ENCODE results near the gene HIP1R.

DNA sequence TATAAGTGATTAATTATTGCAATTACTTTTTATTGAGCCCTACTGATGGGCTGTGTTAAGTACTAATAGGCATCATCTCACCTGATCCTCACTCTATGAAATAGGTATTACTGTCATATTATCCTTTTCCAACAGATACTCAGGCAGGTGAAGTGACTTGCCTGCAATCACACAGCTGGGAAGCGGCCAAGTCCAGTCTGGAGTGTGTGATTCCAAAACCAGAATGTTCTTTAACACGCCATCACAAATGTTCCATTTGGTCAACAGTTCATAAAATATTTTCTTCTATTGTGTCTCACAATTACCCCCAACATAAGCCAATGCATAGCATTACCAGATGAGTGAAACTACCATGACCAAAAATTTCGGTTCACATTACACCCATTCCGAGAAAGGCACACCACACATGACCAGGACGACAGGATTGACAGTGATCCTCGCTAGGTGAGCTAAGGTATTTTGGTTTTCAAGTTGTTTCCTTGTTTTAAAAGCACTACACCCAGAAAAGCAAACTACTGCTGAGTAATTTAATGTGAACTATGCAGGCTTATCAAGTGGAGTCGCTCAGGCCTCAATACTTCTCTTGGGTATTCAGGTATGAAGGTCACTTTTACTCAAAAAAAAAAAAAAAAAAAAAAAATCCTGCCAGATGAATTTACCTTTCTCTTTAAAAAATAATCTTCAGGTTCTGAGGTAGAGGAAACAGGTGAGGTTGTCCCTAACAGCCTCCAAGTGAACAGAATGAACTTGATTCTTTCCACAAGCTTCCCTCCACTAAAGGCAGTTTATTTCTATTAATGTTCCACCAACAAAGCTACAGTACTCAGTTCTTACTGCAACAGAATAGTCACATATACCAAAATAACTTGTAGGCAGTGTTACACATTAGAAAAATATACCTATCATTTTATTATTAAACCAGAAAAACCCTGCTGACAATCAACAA, 58.2 kb downstream of the HIP1R start:
- TF ChIP-seq, protein P1, sequence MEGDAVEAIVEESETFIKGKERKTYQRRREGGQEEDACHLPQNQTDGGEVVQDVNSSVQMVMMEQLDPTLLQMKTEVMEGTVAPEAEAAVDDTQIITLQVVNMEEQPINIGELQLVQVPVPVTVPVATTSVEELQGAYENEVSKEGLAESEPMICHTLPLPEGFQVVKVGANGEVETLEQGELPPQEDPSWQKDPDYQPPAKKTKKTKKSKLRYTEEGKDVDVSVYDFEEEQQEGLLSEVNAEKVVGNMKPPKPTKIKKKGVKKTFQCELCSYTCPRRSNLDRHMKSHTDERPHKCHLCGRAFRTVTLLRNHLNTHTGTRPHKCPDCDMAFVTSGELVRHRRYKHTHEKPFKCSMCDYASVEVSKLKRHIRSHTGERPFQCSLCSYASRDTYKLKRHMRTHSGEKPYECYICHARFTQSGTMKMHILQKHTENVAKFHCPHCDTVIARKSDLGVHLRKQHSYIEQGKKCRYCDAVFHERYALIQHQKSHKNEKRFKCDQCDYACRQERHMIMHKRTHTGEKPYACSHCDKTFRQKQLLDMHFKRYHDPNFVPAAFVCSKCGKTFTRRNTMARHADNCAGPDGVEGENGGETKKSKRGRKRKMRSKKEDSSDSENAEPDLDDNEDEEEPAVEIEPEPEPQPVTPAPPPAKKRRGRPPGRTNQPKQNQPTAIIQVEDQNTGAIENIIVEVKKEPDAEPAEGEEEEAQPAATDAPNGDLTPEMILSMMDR (conservative IDR thresholded peaks at IDR 0.05): no peak
- no peak for TF ChIP-seq EZH2 (IDR thresholded peaks at IDR 0.05; ENCODE audit: low read depth)

All from PC-9 (cell line).